ENCODE results near the gene CADM1. TPM values are rescaled to one million over a fixed set of nuclear protein-coding genes. Genes with fewer than 3 reads are reported as not detected.

Gene CADM1
- total and polyA plus RNA-seq, 2 donors = 14.9 to 76.0 TPM

DNA sequence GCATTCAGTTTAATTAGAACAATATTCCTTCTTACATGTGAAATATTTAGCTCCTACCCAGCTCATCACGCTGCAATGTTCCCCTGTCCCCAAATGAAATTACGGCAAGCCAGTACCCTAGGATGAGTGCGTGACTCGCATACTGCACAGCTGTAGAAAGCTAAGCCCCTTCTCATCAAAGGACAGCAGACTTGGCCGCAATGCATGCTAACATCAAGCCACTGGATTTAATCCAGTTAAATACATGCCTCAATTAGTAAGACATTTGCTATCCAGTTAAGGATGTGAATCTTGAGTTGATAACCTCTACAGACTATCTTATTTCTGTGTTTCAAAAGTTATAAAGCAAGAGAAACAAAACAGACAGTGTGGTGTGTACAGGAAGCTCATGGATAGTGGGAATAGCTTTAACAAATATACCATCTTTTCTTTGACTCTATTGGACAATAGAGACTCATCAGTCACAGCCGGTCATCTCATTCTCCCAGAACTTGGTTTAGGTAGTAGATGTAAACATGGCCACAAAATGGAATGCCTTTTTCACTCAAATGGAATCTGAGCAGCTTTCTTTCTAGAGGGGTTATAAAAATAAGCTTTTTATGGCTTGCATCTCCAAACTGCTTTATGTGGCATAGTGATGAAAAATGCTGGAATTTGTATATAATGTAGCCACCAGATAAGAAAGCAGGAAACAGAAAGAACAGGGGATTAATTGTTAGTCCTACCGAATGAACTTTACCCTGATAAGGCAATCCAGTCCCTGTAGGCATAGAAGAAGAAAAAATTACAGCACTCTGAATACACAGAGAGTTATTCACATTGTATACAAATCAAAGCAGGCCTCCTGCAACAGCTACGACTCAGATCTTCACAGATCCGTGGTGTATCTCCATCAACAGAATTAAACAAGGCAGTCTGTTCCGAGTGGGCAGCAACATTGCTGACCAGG lies 224.1 kb downstream of the CADM1 start:
- H3K4me1 ChIP-seq (ENCODE audit: insufficient read depth) = no peaks in the 10 kb centered on the region
- 46% methylated on average over 10 of the region's 10 CpGs for WGBS
- H3K4me3 ChIP-seq (ENCODE audit: low read depth, low read length) = no peak overlapping the region
- DNase-seq (ENCODE audit: extremely low spot score) = no peak
- H3K27ac ChIP-seq (ENCODE audit: low read depth) = no peak overlapping the region
- no peaks in the 10 kb centered on the region for H3K36me3 ChIP-seq (ENCODE audit: insufficient read depth)

DNA sequence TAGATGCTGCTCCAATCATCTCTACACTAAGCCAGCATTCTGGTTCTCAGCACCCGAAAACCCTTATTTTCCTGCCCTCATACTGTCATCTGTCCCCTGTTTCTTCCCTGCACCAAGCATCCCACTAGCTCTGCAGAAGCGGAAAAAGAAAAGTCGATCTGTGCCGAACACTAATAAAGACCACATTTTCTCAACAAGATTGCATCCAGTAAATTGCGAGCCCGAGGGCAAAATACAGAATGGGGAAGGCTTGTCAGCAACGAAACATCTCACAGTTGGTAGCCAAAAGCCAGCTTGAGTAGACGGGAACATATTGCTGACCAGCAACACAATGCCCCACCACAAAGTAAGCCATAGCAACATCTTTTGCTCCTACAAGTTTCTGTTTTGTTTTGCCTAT lies 227.4 kb downstream of the CADM1 start:
- Histone ChIP-seq H3K4me3 (ENCODE audit: low read depth, low read length) (no peak overlapping the region), H3K4me1 (ENCODE audit: insufficient read depth) (no peaks in the 10 kb centered on the region), H3K36me3 (ENCODE audit: insufficient read depth) (no peaks in the 10 kb centered on the region), H3K27ac (ENCODE audit: low read depth) (no peak overlapping the region)
- WGBS = 90% methylated on average over 8 of the region's 8 CpGs
- no peak for DNase-seq (ENCODE audit: extremely low spot score)

DNA sequence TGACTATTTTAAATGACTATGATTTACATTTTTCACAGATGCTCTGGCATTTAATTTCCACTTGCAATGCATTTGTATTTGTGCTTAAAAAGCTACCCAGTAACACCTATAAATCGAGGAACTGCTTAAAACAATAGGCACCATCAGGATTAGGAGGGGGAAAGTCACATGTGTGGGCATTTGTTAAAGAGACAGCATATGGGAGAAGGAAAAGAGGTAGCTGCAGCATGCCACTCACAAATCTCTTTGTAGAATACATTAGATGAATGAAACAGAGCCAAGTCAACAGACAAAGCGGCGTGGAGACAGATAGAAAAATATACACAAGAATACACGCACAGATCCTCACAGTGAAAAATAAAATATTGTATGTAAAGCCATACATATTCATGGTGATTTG lies 228.0 kb downstream of the CADM1 start:
- WGBS = 87% methylated on average over 4 of the region's 4 CpGs
- H3K36me3 ChIP-seq (ENCODE audit: insufficient read depth) = no peaks in the 10 kb centered on the region

DNA sequence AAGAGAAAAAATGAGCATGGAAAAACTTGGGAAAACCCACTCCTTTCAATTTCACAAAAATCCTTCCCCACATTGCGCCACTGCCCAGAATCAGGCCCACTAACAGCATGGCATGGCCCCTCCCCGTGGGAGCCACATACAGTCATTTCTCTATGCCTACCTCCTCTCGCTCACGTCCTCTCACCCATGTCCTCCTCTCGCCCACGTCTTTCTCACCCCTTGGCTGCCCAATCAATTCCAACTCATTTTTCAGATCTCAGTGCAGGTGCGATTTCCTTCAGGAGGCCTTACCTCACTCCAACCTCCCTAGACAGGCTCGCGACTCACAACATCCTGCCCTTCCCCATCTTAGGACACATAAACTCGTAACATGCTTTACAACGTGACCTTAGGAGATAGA lies 229.2 kb downstream of the CADM1 start:
- H3K4me1 ChIP-seq (ENCODE audit: insufficient read depth) = no peaks in the 10 kb centered on the region
- no peak overlapping the region for H3K4me3 ChIP-seq (ENCODE audit: low read depth, low read length)
- DNase-seq (ENCODE audit: extremely low spot score) = no peak
- no peaks in the 10 kb centered on the region for H3K36me3 ChIP-seq (ENCODE audit: insufficient read depth)
- H3K27ac ChIP-seq (ENCODE audit: low read depth) = no peak overlapping the region
- whole genome bisulfite sequencing = 94% methylated on average over 11 of the region's 11 CpGs

More for the DNA sequence above, 228.0 kb downstream of the CADM1 start:
- H3K4me1 ChIP-seq (ENCODE audit: insufficient read depth) = no peaks in the 10 kb centered on the region
- no peak overlapping the region for H3K27ac ChIP-seq (ENCODE audit: low read depth)
- DNase-seq (ENCODE audit: extremely low spot score) = no peak
- no peak overlapping the region for H3K4me3 ChIP-seq (ENCODE audit: low read depth, low read length)

GRCh38 chr11:115272925-115273324 lies 231.3 kb downstream of the CADM1 start:
- WGBS = 75% methylated on average over 4 of the region's 4 CpGs
- Histone ChIP-seq H3K4me3 (ENCODE audit: low read depth, low read length) (no peak overlapping the region), H3K27ac (ENCODE audit: low read depth) (no peak overlapping the region), H3K4me1 (ENCODE audit: insufficient read depth) (no peaks in the 10 kb centered on the region), H3K36me3 (ENCODE audit: insufficient read depth) (no peaks in the 10 kb centered on the region)
- DNase-seq (ENCODE audit: extremely low spot score) = no peak

- no peak overlapping the region for H3K4me3 ChIP-seq (ENCODE audit: low read depth, low read length)
- H3K4me1 ChIP-seq (ENCODE audit: insufficient read depth) = no peaks in the 10 kb centered on the region
- no peak for DNase-seq (ENCODE audit: extremely low spot score)
- no peaks in the 10 kb centered on the region for H3K36me3 ChIP-seq (ENCODE audit: insufficient read depth)
- no peak overlapping the region for H3K27ac ChIP-seq (ENCODE audit: low read depth)
These were observed 232.6 kb downstream of the CADM1 start for GRCh38 chr11:115271643-115272042.

DNA sequence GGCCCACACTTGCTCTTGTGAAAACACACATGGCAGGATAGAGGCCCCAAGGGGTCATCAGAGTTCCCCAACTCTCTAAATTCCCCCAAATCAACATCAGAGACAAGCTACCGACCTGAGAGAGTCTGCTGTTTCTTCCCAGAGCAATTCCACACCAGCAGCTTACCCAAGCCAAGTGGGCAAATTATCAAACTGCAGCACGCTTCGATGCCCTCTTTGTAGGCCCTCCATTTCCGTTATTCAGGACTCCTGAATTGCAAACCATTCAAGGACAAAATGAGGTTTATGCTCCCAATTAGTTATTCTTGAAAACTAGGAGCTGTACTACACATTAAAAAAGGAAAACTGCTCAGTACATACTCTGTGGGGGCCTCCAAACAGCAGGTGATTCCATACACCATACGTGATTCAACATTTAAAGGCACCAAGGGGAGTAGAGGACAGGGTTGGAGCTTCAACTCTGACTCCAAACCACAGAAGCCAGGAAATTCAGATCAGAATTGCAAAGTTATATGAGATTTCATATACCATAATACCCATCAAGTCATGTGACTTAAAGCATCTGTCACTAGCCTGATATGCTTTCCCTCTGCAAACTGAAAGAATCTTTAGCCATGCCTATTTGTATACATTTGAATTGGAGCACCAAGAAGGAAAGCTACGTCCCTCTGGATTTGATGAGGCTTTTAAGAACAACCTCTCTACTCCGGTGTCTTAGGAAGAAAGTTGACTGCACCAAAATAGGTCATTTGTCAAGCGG lies 234.8 kb downstream of the CADM1 start:
- H3K27ac ChIP-seq (ENCODE audit: low read depth) = no peak overlapping the region
- 91% methylated on average over 8 of the region's 8 CpGs for WGBS
- H3K36me3 ChIP-seq (ENCODE audit: insufficient read depth) = no peaks in the 10 kb centered on the region
- no peak overlapping the region for H3K4me3 ChIP-seq (ENCODE audit: low read depth, low read length)
- no peaks in the 10 kb centered on the region for H3K4me1 ChIP-seq (ENCODE audit: insufficient read depth)
- no peak for DNase-seq (ENCODE audit: extremely low spot score)

DNA sequence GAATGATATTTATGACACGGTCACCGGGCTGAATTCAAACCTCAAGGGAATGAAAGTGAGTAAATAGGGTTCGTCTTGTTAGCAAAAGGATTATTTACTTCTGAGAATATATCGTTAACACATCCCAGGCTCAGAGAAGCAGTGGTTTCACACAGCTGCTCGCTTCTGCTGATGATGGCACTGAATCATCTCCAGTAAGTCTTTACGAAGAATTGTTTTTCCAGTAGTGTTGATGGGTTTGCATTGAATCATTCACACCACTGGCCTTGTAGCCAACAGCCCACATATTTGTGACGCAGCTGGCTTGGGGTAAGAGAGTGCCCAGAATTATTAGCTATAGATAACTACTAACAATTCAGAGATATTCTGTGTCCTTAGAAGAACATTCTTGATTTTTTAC lies 236.3 kb downstream of the CADM1 start:
- 87% methylated on average over 7 of the region's 7 CpGs for WGBS
- H3K36me3 ChIP-seq (ENCODE audit: insufficient read depth) = no peaks in the 10 kb centered on the region
- no peak for DNase-seq (ENCODE audit: extremely low spot score)
- no peak overlapping the region for H3K4me3 ChIP-seq (ENCODE audit: low read depth, low read length)
- no peaks in the 10 kb centered on the region for H3K4me1 ChIP-seq (ENCODE audit: insufficient read depth)
- H3K27ac ChIP-seq (ENCODE audit: low read depth) = no peak overlapping the region

DNA sequence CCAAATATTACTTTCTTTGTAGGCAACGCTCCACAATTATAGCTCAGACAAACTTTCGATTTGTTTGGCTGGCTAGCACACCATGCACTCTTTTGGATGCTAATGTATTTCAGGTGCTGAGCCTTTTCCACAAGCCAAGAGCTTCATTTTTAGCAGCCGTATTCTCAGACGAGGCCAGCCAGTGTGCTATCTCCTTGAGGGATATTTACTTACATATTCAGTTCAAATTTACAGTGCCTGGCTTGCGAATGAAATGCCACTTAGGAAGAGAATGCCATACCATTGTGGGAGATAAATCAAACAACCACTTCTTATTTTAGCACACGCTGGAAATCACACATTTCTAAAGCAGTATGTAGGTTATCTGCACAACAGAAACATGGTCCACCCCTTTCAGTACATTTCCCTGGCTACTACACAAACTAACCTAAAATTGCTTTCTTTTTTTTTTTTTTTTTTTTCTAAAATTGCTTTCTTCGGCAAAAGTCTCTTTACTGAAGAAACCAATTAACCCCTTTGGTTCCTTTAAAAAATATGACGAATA lies 236.9 kb downstream of the CADM1 start:
- WGBS = 61% methylated on average over 8 of the region's 8 CpGs
- no peak overlapping the region for H3K4me3 ChIP-seq (ENCODE audit: low read depth, low read length)
- no peaks in the 10 kb centered on the region for H3K4me1 ChIP-seq (ENCODE audit: insufficient read depth)
- DNase-seq (ENCODE audit: extremely low spot score) = no peak
- H3K27ac ChIP-seq (ENCODE audit: low read depth) = no peak overlapping the region
- H3K36me3 ChIP-seq (ENCODE audit: insufficient read depth) = no peaks in the 10 kb centered on the region

DNA sequence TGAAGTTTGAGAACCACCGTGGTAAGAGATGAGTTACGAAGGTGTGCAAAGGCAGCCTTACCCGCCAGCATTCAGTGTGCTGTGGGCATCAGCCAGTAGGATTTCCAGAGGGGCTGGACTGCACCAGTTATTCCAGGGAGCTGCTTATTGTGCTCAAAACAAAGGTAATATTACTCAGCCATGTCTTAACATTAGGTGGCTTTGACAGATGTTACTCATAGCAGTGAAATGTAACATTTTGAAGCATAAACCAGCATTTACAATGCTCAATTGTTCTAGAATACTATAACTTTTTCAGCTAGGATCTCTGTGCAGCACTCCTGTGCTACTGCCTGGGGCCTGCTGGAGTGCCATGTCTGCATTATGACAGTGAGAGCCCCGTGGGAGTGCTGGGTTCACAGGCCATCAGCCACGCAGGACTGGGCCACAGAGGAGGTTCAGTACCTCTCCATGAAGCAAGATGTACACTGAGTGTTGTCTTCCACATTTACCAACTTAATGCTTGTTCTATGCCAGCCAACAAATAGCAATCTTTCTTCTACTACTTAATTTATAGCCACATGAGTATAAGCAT lies 238.1 kb downstream of the CADM1 start:
- DNase-seq (ENCODE audit: extremely low spot score) = no peak
- no peak overlapping the region for H3K4me3 ChIP-seq (ENCODE audit: low read depth, low read length)
- H3K4me1 ChIP-seq (ENCODE audit: insufficient read depth) = no peaks in the 10 kb centered on the region
- 90% methylated on average over 5 of the region's 5 CpGs for WGBS
- no peak overlapping the region for H3K27ac ChIP-seq (ENCODE audit: low read depth)
- H3K36me3 ChIP-seq (ENCODE audit: insufficient read depth) = no peaks in the 10 kb centered on the region

DNA sequence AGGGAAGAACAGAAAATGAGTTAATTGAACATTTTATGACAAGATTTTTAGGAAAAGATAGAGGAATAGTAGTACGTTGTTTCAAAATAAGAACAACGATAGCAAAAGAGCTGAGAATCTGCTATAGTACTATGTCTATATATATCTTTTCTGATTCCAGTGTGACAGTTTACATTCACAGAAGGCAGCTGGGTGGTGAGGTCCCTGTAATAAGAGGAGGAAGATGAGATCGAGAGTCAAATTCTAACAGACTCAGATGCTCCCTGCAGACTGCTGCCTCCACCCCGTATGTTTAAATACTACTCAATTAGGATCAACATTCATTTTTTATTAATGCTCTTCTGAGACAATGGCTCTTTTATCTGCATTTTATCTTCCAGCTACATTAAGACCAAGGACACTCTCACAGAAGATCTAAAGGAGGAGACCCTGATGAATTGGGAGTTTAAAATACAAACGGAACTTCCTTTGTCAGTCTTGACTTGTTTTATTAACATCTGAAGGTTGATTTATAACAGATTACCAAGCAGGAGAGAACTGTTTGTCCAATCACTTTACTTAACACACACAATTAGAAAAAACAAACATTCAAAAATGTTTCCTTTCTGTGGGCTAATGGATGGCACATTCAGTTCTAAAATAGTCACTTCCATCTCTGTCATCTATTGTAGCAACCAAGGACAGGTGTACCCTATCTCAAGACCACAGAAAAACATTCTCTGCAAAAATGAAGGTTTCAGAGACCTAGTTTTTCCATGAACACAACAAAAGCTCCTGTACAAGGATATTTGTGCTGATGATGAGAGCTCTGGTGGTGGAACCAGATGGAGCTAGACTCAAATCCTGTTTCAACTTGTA lies 240.2 kb downstream of the CADM1 start:
- WGBS = 59% methylated on average over 5 of the region's 5 CpGs
- DNase-seq (ENCODE audit: extremely low spot score) = no peak
- Histone ChIP-seq H3K27ac (ENCODE audit: low read depth) (no peak overlapping the region), H3K4me3 (ENCODE audit: low read depth, low read length) (no peak overlapping the region), H3K36me3 (ENCODE audit: insufficient read depth) (no peaks in the 10 kb centered on the region), H3K4me1 (ENCODE audit: insufficient read depth) (no peaks in the 10 kb centered on the region)

GRCh38 chr11:115258216-115258615 lies 246.0 kb downstream of the CADM1 start:
- H3K36me3 ChIP-seq (ENCODE audit: insufficient read depth) = no peaks in the 10 kb centered on the region
- no peaks in the 10 kb centered on the region for H3K4me1 ChIP-seq (ENCODE audit: insufficient read depth)
- 87% methylated on average over 5 of the region's 5 CpGs for WGBS
- H3K27ac ChIP-seq (ENCODE audit: low read depth) = no peak overlapping the region
- H3K4me3 ChIP-seq (ENCODE audit: low read depth, low read length) = no peak overlapping the region
- no peak for DNase-seq (ENCODE audit: extremely low spot score)

- WGBS = 78% methylated on average over 4 of the region's 4 CpGs
- no peak overlapping the region for H3K27ac ChIP-seq (ENCODE audit: low read depth)
- no peaks in the 10 kb centered on the region for H3K4me1 ChIP-seq (ENCODE audit: insufficient read depth)
- no peak for DNase-seq (ENCODE audit: extremely low spot score)
- H3K4me3 ChIP-seq (ENCODE audit: low read depth, low read length) = no peak overlapping the region
- H3K36me3 ChIP-seq (ENCODE audit: insufficient read depth) = no peaks in the 10 kb centered on the region
These were observed 246.5 kb downstream of the CADM1 start for GRCh38 chr11:115257678-115258077.
